ENCODE measurements around the gene ELL3. TPM values are rescaled to one million over a fixed set of nuclear protein-coding genes. Genes with fewer than 3 reads are reported as not detected.
A peak's percentile ranks its signal among the peaks of the same experiment; 100 is the strongest.

Gene ELL3
- total and polyA plus RNA-seq, 2 of the 8 experiments (the other 6 are each of a cell fraction or from before 2014, with no cell fraction given), result 9.2 to 13.7 TPM

DNA sequence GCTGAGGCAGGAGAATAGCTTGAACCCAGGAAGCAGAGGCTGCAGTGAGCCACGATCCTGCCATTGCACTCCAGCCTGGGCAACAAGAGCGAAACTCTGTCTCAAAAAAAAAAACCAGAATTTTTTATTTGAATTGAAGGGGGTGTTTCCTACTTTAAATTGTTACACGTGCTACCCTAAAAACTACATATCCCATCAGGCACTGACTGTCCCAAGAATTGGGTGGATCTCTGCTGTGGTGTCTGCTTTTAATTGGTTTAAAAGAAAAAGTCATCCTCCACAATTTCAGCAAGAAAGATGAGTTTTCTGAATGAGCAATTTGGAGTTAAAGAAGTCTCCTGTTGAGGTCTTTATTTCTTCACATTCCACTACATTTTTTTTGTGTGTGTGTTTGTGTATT is 28.4 kb downstream of the ELL3 start:
- Histone ChIP-seq H3K36me3 (ENCODE audit: control insufficient read depth in 2 of 4, insufficient read depth in 4 of 4, low read length in 3 of 4) (peaks cover 0 to 24% (median 2%) of the 10 kb centered on the region in 4 experiments; a peak in 3 of 8 replicates), H2AK5ac (ENCODE audit: low read depth, low read length) (no peak overlapping the region), H3K18ac (ENCODE audit: extremely low read depth, low read length) (no peak overlapping the region), H2BK15ac (ENCODE audit: low read length) (no peak overlapping the region), H3K27ac (ENCODE audit: low read depth, low read length) (no peak overlapping the region), H2BK5ac (ENCODE audit: low read depth, low read length) (no peak overlapping the region), H4K20me1 (replicated peaks in 1 of 2; ENCODE audit: control insufficient read depth in 1 of 2, insufficient read depth in 2 of 2, low read length in 2 of 2) (peaks cover 15 to 17% of the 10 kb centered on the region in 2 experiments), H3K27me3 (replicated peaks in 1 of 4; ENCODE audit: control insufficient read depth in 3 of 4, extremely low read depth in 1 of 4, insufficient read depth in 3 of 4, low read length in 3 of 4) (no peaks in the 10 kb centered on the region), H2AFZ (ENCODE audit: low read length) (no peak overlapping the region), H3K79me2 (ENCODE audit: control insufficient read depth in 1 of 2, insufficient read depth in 2 of 2, low read length in 2 of 2) (peaks cover 9 to 67% of the 10 kb centered on the region in 2 experiments), H3K79me1 (ENCODE audit: low read depth, low read length) (no peaks in the 10 kb centered on the region; the same call in 1 of the 2 replicates), H3K23me2 (ENCODE audit: low read depth, low read length) (no peaks in the 10 kb centered on the region; the same call in 1 of the 2 replicates), H3K9ac (replicated peaks in 1 of 4; ENCODE audit: extremely low read depth in 1 of 4, low read depth in 3 of 4, low read length in 3 of 4) (no peak overlapping the region), H3K4ac (replicated peaks; ENCODE audit: insufficient read length, low read depth, low read length) (no peak overlapping the region), H3K4me2 (ENCODE audit: insufficient read depth in 1 of 2, low read depth in 2 of 2, low read length in 2 of 2) (peak overlapping the region; percentile 61 to 73; a peak in 3 of 4 replicates), H4K8ac (ENCODE audit: extremely low read depth, insufficient read depth, low read length) (no peak overlapping the region), H4K5ac (ENCODE audit: insufficient read length, low read depth, low read length) (no peak overlapping the region), H3K4me3 (ENCODE audit: extremely low read depth in 1 of 4, insufficient read depth in 2 of 4, low read depth in 3 of 4, low read length in 4 of 4) (peak overlapping the region in 3 of 4 experiments; percentile 10 to 88 (median 87); a peak in 3 of 8 replicates), H3K23ac (ENCODE audit: insufficient read length) (no peak overlapping the region), H2BK120ac (replicated peaks; ENCODE audit: low read depth, low read length) (no peak overlapping the region), H3K56ac (replicated peaks; ENCODE audit: insufficient read length, low read depth, low read length) (no peak overlapping the region), H3K14ac (ENCODE audit: insufficient read length) (no peak overlapping the region), H2BK20ac (ENCODE audit: low read length) (no peak overlapping the region), H2BK12ac (ENCODE audit: low read depth, low read length) (no peak overlapping the region), H3K4me1 (replicated peaks in 1 of 4; ENCODE audit: control insufficient read depth in 3 of 4, insufficient read depth in 4 of 4, low read length in 3 of 4) (peaks cover 0 to 6% (median 2%) of the 10 kb centered on the region in 4 experiments; a peak in 6 of 7 replicates), H3K9me3 (ENCODE audit: insufficient read depth in 2 of 2, low read depth in 1 of 2, low read length in 1 of 2) (no peaks in the 10 kb centered on the region), H4K91ac (replicated peaks; ENCODE audit: insufficient read length, low read length) (no peak overlapping the region)
- ChIA-PET POLR2A (ENCODE audit: partially characterized antibody) (no interaction called here), CTCF (ENCODE audit: partially characterized antibody) (no interaction called here)
- FAIRE-seq (no peak), DNase-seq (ENCODE audit: low read depth in 1 of 2, low spot score in 2 of 2) (no peak)
- TF ChIP-seq KDM5A (IDR thresholded peaks at IDR 0.05; ENCODE audit: low read length) (no peak), EZH2 (IDR thresholded peaks at IDR 0.05; ENCODE audit: low read depth, low read length, severe bottlenecking) (no peak), CEBPB (IDR thresholded peaks at IDR 0.05; ENCODE audit: low read depth, low read length) (no peak), POLR2AphosphoS5 (IDR thresholded peaks at IDR 0.05; ENCODE audit: low read depth, low read length) (no peak)
- 84% methylated on average over 3 of the region's 3 CpGs; no CpG with 5 or more reads in 1 of the 2 experiments for WGBS, 2 experiments (ENCODE audit: extremely low coverage in 1 of 2, insufficient coverage in 1 of 2, insufficient read length in 1 of 2, insufficient replicate concordance in 2 of 2, low coverage in 1 of 2, low lambda C conversion rate in 2 of 2, missing lambda C conversion rate in 1 of 2)
